ENCODE data around the gene LST1. TPM values are rescaled to one million over a fixed set of nuclear protein-coding genes. Genes with fewer than 3 reads are reported as not detected.

The LST1 gene
- total RNA-seq, 1 experiment from 2014 or later: not detected

- Histone ChIP-seq H3K36me3 (ENCODE audit: low read depth, low read length) (peaks cover 15% of the 10 kb centered on the region), H3K9ac (ENCODE audit: low read length) (peak overlapping the region; percentile 99), H3K4me3 (ENCODE audit: low read length) (peak overlapping the region; percentile 99), H3K79me2 (ENCODE audit: low read length) (peaks cover 42% of the 10 kb centered on the region), H2AFZ (ENCODE audit: low read length) (peak overlapping the region; percentile 83), H3K27ac (ENCODE audit: low read length) (peak overlapping the region; percentile 91), H3K9me2 (replicated peaks; ENCODE audit: low read length) (no peaks in the 10 kb centered on the region), H3K4me1 (ENCODE audit: insufficient read depth, low read length) (peaks cover 17% of the 10 kb centered on the region), H3K9me3 (ENCODE audit: low read length) (no peaks in the 10 kb centered on the region), H4K20me1 (ENCODE audit: low read length) (peaks cover 24% of the 10 kb centered on the region), H3K27me3 (ENCODE audit: low read length) (no peaks in the 10 kb centered on the region), H3F3A (ENCODE audit: low read length, unreplicated experiment) (no peaks in the 10 kb centered on the region), H3K4me2 (ENCODE audit: low read length) (peak overlapping the region; percentile 83)
- TF ChIP-seq EZH2 (IDR thresholded peaks at IDR 0.05; ENCODE audit: low read length, unreplicated experiment) (no peak), EZH2phosphoT487 (IDR thresholded peaks at IDR 0.05; ENCODE audit: borderline replicate concordance, low read length) (no peak)
- TF ChIP-seq, protein P1, sequence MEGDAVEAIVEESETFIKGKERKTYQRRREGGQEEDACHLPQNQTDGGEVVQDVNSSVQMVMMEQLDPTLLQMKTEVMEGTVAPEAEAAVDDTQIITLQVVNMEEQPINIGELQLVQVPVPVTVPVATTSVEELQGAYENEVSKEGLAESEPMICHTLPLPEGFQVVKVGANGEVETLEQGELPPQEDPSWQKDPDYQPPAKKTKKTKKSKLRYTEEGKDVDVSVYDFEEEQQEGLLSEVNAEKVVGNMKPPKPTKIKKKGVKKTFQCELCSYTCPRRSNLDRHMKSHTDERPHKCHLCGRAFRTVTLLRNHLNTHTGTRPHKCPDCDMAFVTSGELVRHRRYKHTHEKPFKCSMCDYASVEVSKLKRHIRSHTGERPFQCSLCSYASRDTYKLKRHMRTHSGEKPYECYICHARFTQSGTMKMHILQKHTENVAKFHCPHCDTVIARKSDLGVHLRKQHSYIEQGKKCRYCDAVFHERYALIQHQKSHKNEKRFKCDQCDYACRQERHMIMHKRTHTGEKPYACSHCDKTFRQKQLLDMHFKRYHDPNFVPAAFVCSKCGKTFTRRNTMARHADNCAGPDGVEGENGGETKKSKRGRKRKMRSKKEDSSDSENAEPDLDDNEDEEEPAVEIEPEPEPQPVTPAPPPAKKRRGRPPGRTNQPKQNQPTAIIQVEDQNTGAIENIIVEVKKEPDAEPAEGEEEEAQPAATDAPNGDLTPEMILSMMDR (conservative IDR thresholded peaks at IDR 0.05; ENCODE audit: low read depth, low read length): no peak
- ChIA-PET POLR2A (ENCODE audit: unreplicated experiment) (no interaction called here), CTCF (no interaction called here)
- TSS peak; percentile 96 for BruUV-seq (replicated peaks)
- ATAC-seq (peak; percentile 88), DNase-seq (peak; percentile 98)
- intact Hi-C loops (cut with micrococcal nuclease): loop anchor here (1.0 kb wide), 2 partner anchors 32 to 45 kb away; partner anchors contain the start of gene BAG6
Observed at GRCh38 chr6:31619805-31620585, 33.9 kb downstream of the LST1 start.

GRCh38 chr6:31620586-31621319, 34.7 kb downstream of the LST1 start, which contains the start of gene PRRC2A:
TSS of gene PRRC2A (plus strand) at chr6:31620715. CDS start at chr6:31622790, 2,075 bp downstream.
- peaks cover 17% of the 10 kb centered on the region for H3K4me1 ChIP-seq (ENCODE audit: insufficient read depth, low read length)
- H3F3A ChIP-seq (ENCODE audit: low read length, unreplicated experiment): no peaks in the 10 kb centered on the region
- BruUV-seq (replicated peaks): no TSS peak
- H3K27me3 ChIP-seq (ENCODE audit: low read length): no peaks in the 10 kb centered on the region
- CTCF ChIA-PET: no interaction called here
- no peak for DNase-seq
- intact Hi-C loops (cut with micrococcal nuclease): loop anchor here (1.0 kb wide), 2 partner anchors 32 to 45 kb away; partner anchors contain the start of gene BAG6
- H4K20me1 ChIP-seq (ENCODE audit: low read length): peaks cover 24% of the 10 kb centered on the region
- no peaks in the 10 kb centered on the region for H3K9me2 ChIP-seq (replicated peaks; ENCODE audit: low read length)
- ATAC-seq: peak; percentile 62
- peak within 1 kb of the TSS; percentile 99 for H3K9ac ChIP-seq (ENCODE audit: low read length)
- TF ChIP-seq EZH2 (IDR thresholded peaks at IDR 0.05; ENCODE audit: low read length, unreplicated experiment) (no peak), EZH2phosphoT487 (IDR thresholded peaks at IDR 0.05; ENCODE audit: borderline replicate concordance, low read length) (no peak)
- TF ChIP-seq, protein P1 (conservative IDR thresholded peaks at IDR 0.05; ENCODE audit: low read depth, low read length): no peak
- peak within 1 kb of the TSS; percentile 83 for H2AFZ ChIP-seq (ENCODE audit: low read length)
- H3K27ac ChIP-seq (ENCODE audit: low read length): peak within 1 kb of the TSS; percentile 91
- peak within 1 kb of the TSS; percentile 98 for H3K4me2 ChIP-seq (ENCODE audit: low read length)
- peaks cover 49% of the 10 kb centered on the region for H3K79me2 ChIP-seq (ENCODE audit: low read length)
- POLR2A ChIA-PET (ENCODE audit: unreplicated experiment): no interaction called here
- H3K9me3 ChIP-seq (ENCODE audit: low read length): no peaks in the 10 kb centered on the region
- peak within 1 kb of the TSS; percentile 99 for H3K4me3 ChIP-seq (ENCODE audit: low read length)
- H3K36me3 ChIP-seq (ENCODE audit: low read depth, low read length): peaks cover 23% of the 10 kb centered on the region

Data from PC-3 (cell line).